Activated CD4-positive, alpha-beta T cell treated with anti-CD3 and anti-CD28 coated beads, Interleukin-2, amount 50 U/mL, for 48 hours (primary cell): Measurements from ENCODE around the gene AKAP6.

Experiments
- DNase-seq, 2 experiments: peaks; one replicate each; pipeline ENCODE4 v3.0.0-alpha.2; 2020

Gene AKAP6

DNA sequence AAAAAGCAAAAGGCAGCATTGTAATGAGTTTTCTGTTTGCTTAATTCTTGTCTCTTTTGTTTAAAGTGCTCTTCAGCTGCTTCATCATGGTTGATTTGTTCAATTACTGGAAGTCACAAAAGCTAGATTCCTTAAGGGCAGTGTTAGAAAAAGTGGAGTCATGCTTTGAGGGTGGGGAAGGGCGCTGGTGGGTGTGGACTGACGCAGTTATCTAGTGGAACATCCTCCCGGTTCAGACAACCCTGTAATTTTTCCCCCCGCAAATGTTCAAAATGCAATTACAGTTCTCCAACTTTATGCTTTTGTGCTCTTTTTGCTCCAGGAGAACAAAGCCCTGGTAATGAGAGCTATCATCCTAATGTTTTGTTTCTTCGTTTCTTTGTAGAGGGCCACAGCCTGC, 2.1 kb downstream of the AKAP6 start:
- no peak for DNase-seq

- DNase-seq, result peak; percentile 2 to 9
Observed at GRCh38 chr14:32332415-32333316, 3.6 kb downstream of the AKAP6 start.

DNA sequence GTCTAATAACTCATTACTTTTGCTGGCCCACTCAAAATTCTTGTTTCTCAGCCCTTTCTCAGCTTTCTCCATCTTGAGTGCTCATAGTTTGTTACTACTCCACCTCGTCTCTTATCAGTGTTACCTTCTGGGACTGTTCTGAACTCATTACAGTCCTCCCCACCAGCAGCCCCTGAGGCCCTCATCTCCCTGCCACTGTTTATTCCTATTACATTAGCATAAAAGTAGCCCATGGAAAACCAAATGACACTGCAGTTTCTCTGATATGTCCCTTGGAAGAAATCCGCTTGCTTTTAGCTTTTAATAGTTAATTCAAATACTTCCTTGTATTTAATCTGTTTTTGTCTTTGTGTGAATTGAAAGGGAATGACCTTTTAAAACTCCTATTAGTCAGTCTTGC, 7.6 kb downstream of the AKAP6 start:
- no peak for DNase-seq

- no peak for DNase-seq
Observed at GRCh38 chr14:32337759-32338158, 8.7 kb downstream of the AKAP6 start.

DNA sequence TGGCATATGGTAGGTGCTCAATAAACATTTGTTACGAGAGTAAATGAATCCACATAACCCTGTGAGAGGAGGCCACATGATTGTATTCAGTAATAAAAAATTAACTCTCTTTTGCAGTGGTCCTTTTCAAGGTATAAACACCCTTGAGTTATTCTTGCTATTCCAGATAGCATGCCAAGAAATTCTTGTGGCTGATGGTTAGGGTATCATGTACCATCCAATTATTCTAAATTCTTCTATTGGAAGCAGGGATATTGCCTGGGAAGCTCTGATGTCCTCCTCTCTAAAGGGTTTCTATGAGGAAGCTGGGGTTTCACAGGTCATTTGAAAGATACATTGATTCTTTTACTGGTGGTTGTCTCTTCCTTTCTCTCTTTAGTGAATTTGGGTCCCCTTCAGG, 10.1 kb downstream of the AKAP6 start:
- DNase-seq, result no peak

GRCh38 chr14:32341947-32342846, 13.1 kb downstream of the AKAP6 start:
- DNase-seq, result no peak

GRCh38 chr14:32342847-32343194, 13.7 kb downstream of the AKAP6 start:
- no peak for DNase-seq

GRCh38 chr14:32343926-32344430, 14.9 kb downstream of the AKAP6 start:
- no peak for DNase-seq

- no peak for DNase-seq
Observed at GRCh38 chr14:32345311-32345791, 16.3 kb downstream of the AKAP6 start.

GRCh38 chr14:32349322-32349721, 20.2 kb downstream of the AKAP6 start:
- DNase-seq, result no peak

- DNase-seq, result no peak
Observed at GRCh38 chr14:32350020-32350419, 20.9 kb downstream of the AKAP6 start.

GRCh38 chr14:32352631-32353030, 23.5 kb downstream of the AKAP6 start:
- DNase-seq, result no peak

DNA sequence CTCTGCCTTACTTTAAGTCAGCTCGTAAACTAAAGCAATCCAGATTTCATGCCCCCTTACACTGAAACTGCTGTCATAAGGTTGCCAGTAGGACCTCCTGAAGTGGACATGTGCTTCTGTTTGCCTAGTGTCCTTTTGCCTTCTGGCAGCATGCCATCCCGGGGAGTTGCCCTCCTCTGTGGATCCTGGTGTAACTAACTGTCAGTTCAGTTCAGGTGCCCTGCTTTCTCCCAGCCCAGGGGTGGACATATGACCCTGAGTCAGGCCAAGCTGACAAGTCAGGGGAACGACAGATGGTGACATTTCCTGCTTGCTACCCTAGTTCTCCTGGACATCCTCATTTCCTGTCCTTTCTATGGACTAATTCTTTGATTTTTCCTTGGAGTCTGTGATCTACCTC, 25.6 kb downstream of the AKAP6 start:
- DNase-seq, result no peak

GRCh38 chr14:32358781-32359180, 29.7 kb downstream of the AKAP6 start:
- DNase-seq, result no peak

DNA sequence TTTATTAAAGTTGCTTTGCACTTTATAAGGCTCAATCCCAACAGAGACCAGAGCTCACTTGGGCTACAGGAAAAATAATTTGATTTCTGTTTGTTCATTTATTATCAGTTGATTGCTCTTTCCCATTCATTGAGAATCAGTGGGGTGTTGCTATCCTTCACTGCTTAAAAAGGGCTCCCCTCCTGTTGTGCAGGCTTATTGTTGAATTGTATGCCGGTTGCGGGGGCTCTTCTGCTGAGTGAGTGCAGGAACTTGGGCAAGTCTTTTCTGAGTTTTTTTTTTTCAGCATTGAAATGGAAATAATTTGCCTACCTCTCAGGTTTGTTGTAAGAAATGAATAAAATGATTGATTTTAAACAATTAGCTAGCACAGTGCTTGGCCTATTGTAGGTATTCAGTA, 32.6 kb downstream of the AKAP6 start:
- DNase-seq, result no peak

GRCh38 chr14:32363761-32364160, 34.7 kb downstream of the AKAP6 start:
- DNase-seq, result no peak

GRCh38 chr14:32364941-32365340, 35.8 kb downstream of the AKAP6 start:
- DNase-seq, result no peak

- no peak for DNase-seq
Observed at GRCh38 chr14:32366256-32366879, 37.3 kb downstream of the AKAP6 start.

DNA sequence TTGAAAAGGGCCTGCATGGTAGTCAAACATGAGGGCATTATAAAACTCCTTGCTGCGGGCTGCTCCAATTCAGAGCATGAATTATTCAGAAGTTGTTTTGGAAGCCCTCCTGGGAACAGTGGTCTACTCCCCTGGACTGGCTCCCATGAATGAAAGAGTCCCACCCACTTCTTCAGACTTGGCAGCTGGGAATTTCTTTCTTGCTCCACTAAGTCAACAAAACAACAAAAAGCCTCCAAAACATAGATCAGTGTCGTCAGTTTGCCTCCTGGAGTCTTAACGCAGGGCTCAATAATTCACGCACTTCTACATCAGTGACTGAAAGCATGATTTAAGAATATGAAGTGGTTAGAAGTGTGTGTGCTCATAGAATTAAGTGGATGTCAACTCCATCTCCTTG, 37.9 kb downstream of the AKAP6 start:
- no peak for DNase-seq

- no peak for DNase-seq
Observed at GRCh38 chr14:32367516-32367915, 38.4 kb downstream of the AKAP6 start.

DNA sequence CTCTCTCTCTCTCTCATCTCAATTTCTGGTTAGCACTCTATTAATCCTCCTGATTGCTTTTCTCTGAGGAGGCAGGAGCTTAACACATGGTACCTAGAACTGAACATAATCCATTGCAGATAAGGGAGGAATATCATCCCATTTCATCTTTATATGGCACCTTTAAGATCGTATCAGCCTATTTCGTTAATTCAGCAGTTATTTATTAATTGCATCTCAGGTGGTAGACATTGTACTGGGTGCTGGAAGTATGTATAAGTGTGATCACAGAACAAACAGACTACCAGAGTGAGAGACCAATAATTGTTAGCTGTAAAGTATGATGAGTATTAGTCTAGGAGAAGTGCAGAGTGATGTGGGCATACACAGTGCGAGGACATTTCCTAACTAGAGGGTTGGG, 39.0 kb downstream of the AKAP6 start:
- DNase-seq, result no peak

GRCh38 chr14:32370714-32371113, 41.6 kb downstream of the AKAP6 start:
- no peak for DNase-seq

DNA sequence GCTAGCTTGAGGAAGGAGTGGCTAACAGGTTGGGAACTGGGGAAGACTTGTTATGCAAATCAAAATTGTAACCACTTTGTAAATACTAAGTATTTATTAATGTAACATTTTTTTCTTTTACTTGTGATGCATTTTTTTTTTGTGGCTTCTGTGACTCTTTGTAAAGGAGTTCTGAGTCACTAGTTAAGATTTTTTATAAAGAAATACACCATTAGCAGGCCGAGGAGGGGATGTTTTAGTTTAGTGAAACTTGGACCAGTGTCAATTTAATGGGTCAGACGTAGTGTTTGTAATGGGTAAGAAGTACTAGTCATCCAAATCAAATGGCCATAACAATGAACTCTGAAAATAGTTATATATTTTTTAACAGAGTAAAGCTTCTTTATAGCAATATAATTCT, 43.1 kb downstream of the AKAP6 start:
- no peak for DNase-seq
